ENCODE measurements around the gene YAP1. TPM values are rescaled to one million over a fixed set of nuclear protein-coding genes. Genes with fewer than 3 reads are reported as not detected.
A peak's percentile ranks its signal among the peaks of the same experiment; 100 is the strongest.

Gene YAP1
- total RNA-seq, result 0.10 TPM

GRCh38 chr11:102109896-102110760 is at the start of gene YAP1:
TSS of gene YAP1 (plus strand) at chr11:102110447. CDS start at chr11:102110849, 402 bp downstream.
- H3K9me3 ChIP-seq (ENCODE audit: low read depth, low read length), result no peaks in the 10 kb centered on the region
- peaks cover 19% of the 10 kb centered on the region for H3K4me1 ChIP-seq (ENCODE audit: insufficient read depth, low read length)
- H3K4me3 ChIP-seq (ENCODE audit: low read length), result peak within 1 kb of the TSS; percentile 42
- peaks cover 70% of the 10 kb centered on the region for H3K27me3 ChIP-seq (ENCODE audit: insufficient read depth, low read length)

- Histone ChIP-seq H3K4me1 (ENCODE audit: insufficient read depth, low read length) (no peaks in the 10 kb centered on the region), H3K9me3 (ENCODE audit: low read depth, low read length) (no peaks in the 10 kb centered on the region), H3K27me3 (ENCODE audit: insufficient read depth, low read length) (peaks cover 10% of the 10 kb centered on the region), H3K4me3 (ENCODE audit: low read length) (no peak overlapping the region)
Measured at GRCh38 chr11:102061276-102061675, 49.0 kb upstream of the YAP1 start.

DNA sequence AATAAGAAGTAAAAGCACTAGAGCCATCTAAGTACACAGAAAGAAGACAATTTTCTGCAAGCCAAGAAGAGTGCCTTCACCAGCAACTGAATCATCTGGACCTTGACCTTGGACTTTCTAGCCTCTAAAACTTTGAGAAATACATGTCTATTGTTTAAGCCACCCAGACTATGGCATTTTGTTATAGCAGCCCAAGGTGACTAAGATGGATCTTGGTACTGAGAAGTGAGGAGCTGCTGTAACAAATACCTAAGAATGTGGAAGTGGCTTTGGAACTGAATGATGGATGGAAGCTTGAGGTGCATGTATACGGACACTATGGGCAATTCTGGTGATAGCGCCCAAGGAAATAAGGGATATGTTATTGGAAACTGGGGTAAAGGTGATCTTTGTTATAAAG is 48.1 kb upstream of the YAP1 start:
- Histone ChIP-seq H3K27me3 (ENCODE audit: insufficient read depth, low read length) (peaks cover 10% of the 10 kb centered on the region), H3K9me3 (ENCODE audit: low read depth, low read length) (no peaks in the 10 kb centered on the region), H3K4me3 (ENCODE audit: low read length) (no peak overlapping the region), H3K4me1 (ENCODE audit: insufficient read depth, low read length) (no peaks in the 10 kb centered on the region)

GRCh38 chr11:102064316-102064715 is 45.9 kb upstream of the YAP1 start:
- Histone ChIP-seq H3K27me3 (ENCODE audit: insufficient read depth, low read length) (peaks cover 10% of the 10 kb centered on the region), H3K4me3 (ENCODE audit: low read length) (no peak overlapping the region), H3K4me1 (ENCODE audit: insufficient read depth, low read length) (no peaks in the 10 kb centered on the region), H3K9me3 (ENCODE audit: low read depth, low read length) (no peaks in the 10 kb centered on the region)

DNA sequence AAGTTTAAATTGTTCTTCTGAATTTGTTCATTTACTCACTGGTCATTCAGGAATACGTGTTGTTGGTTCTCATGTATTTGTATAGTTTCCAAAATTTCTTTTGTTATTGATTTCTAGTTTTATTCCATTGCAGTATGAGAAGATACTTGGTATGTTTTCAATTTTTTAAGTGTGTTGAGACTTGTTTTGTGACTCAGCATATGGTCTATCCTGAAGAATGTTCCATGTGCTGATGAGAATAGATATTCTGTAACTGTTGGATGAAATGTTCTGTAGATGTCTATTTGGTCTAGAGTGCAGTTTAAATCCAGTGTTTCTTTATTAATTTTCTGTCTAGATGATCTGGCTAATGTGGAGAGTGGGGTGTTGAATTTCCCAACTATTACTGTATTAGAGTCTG is 39.5 kb upstream of the YAP1 start:
- H3K4me3 ChIP-seq (ENCODE audit: low read length), result no peak overlapping the region
- no peaks in the 10 kb centered on the region for H3K4me1 ChIP-seq (ENCODE audit: insufficient read depth, low read length)
- peaks cover 3% of the 10 kb centered on the region for H3K27me3 ChIP-seq (ENCODE audit: insufficient read depth, low read length)
- peaks cover 22% of the 10 kb centered on the region for H3K9me3 ChIP-seq (ENCODE audit: low read depth, low read length)

GRCh38 chr11:102071497-102072472 is 38.5 kb upstream of the YAP1 start:
- Histone ChIP-seq H3K9me3 (ENCODE audit: low read depth, low read length) (peaks cover 22% of the 10 kb centered on the region), H3K27me3 (ENCODE audit: insufficient read depth, low read length) (peaks cover 3% of the 10 kb centered on the region), H3K4me3 (ENCODE audit: low read length) (no peak overlapping the region), H3K4me1 (ENCODE audit: insufficient read depth, low read length) (no peaks in the 10 kb centered on the region)

GRCh38 chr11:102073253-102073652 is 37.0 kb upstream of the YAP1 start:
- Histone ChIP-seq H3K4me1 (ENCODE audit: insufficient read depth, low read length) (no peaks in the 10 kb centered on the region), H3K9me3 (ENCODE audit: low read depth, low read length) (peaks cover 22% of the 10 kb centered on the region), H3K27me3 (ENCODE audit: insufficient read depth, low read length) (peaks cover 7% of the 10 kb centered on the region), H3K4me3 (ENCODE audit: low read length) (no peak overlapping the region)

GRCh38 chr11:102079625-102080024 is 30.6 kb upstream of the YAP1 start:
- Histone ChIP-seq H3K4me3 (ENCODE audit: low read length) (no peak overlapping the region), H3K27me3 (ENCODE audit: insufficient read depth, low read length) (peaks cover 9% of the 10 kb centered on the region), H3K9me3 (ENCODE audit: low read depth, low read length) (no peaks in the 10 kb centered on the region), H3K4me1 (ENCODE audit: insufficient read depth, low read length) (no peaks in the 10 kb centered on the region)

DNA sequence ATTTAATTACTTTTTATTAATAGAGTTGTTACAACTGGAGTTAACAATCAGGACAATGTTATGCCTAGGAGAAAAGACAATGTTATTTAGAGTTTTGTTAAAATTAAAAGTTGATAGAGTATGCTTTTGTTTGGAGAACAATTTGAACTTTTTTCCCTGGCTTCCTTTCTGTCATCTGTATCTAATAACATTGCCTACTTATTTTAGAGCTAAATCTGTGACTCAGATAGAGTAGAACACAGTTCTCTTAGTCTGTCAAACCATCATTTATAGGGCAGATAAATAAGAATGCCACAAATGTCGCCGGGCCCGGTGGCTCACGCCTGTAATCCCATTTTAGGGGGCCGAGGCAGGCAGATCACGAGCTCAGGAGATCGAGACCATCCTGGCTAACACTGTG is 28.9 kb upstream of the YAP1 start:
- H3K4me3 ChIP-seq (ENCODE audit: low read length), result no peak overlapping the region
- no peaks in the 10 kb centered on the region for H3K4me1 ChIP-seq (ENCODE audit: insufficient read depth, low read length)
- H3K27me3 ChIP-seq (ENCODE audit: insufficient read depth, low read length), result peaks cover 14% of the 10 kb centered on the region
- no peaks in the 10 kb centered on the region for H3K9me3 ChIP-seq (ENCODE audit: low read depth, low read length)

- Histone ChIP-seq H3K9me3 (ENCODE audit: low read depth, low read length) (no peaks in the 10 kb centered on the region), H3K4me1 (ENCODE audit: insufficient read depth, low read length) (no peaks in the 10 kb centered on the region), H3K27me3 (ENCODE audit: insufficient read depth, low read length) (peaks cover 15% of the 10 kb centered on the region), H3K4me3 (ENCODE audit: low read length) (no peak overlapping the region)
Measured at GRCh38 chr11:102085864-102086551, 24.2 kb upstream of the YAP1 start.

- no peaks in the 10 kb centered on the region for H3K27me3 ChIP-seq (ENCODE audit: insufficient read depth, low read length)
- no peaks in the 10 kb centered on the region for H3K4me1 ChIP-seq (ENCODE audit: insufficient read depth, low read length)
- no peaks in the 10 kb centered on the region for H3K9me3 ChIP-seq (ENCODE audit: low read depth, low read length)
- H3K4me3 ChIP-seq (ENCODE audit: low read length), result no peak overlapping the region
Measured at GRCh38 chr11:102097186-102097585, 13.1 kb upstream of the YAP1 start.

DNA sequence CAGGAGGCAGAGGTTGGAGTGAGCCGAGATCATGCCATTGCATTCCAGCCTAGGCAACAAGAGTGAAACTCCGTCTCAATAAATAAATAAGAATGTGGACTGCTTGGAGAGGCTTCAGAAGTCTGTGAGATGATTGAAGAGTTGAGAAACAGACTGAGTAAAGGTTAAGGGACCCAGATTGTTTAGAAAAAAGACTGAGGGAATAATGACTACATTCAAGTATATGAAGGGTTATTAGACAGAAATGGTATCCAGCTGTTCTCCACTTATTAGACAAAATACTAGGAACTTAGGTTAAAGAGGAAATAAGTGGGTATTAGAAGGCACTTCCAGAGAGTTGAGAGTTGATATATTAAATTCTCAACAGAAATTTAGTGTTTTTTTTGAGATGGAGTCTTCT is 10.5 kb upstream of the YAP1 start:
- Histone ChIP-seq H3K9me3 (ENCODE audit: low read depth, low read length) (no peaks in the 10 kb centered on the region), H3K27me3 (ENCODE audit: insufficient read depth, low read length) (no peaks in the 10 kb centered on the region), H3K4me3 (ENCODE audit: low read length) (no peak overlapping the region), H3K4me1 (ENCODE audit: insufficient read depth, low read length) (no peaks in the 10 kb centered on the region)

GRCh38 chr11:102108734-102109440 is 1.4 kb upstream of the YAP1 start:
- Histone ChIP-seq H3K9me3 (ENCODE audit: low read depth, low read length) (no peaks in the 10 kb centered on the region), H3K4me3 (ENCODE audit: low read length) (no peak overlapping the region), H3K4me1 (ENCODE audit: insufficient read depth, low read length) (peaks cover 19% of the 10 kb centered on the region), H3K27me3 (ENCODE audit: insufficient read depth, low read length) (peaks cover 58% of the 10 kb centered on the region)

- Histone ChIP-seq H3K9me3 (ENCODE audit: low read depth, low read length) (no peaks in the 10 kb centered on the region), H3K4me3 (ENCODE audit: low read length) (peak overlapping the region; percentile 23), H3K4me1 (ENCODE audit: insufficient read depth, low read length) (peaks cover 19% of the 10 kb centered on the region), H3K27me3 (ENCODE audit: insufficient read depth, low read length) (peaks cover 76% of the 10 kb centered on the region)
Measured at GRCh38 chr11:102110761-102111010, 439 bp downstream of the YAP1 start.

All from mononuclear cell (primary cell).